ENCODE results near the gene MZF1.
A peak's percentile ranks its signal among the peaks of the same experiment; 100 is the strongest.
"Not testable (repeated sequence)": the region's sequence is repeated elsewhere in the genome, so short reads cannot be mapped to it uniquely, and the experiment has no call there.

MZF1 gene

DNA sequence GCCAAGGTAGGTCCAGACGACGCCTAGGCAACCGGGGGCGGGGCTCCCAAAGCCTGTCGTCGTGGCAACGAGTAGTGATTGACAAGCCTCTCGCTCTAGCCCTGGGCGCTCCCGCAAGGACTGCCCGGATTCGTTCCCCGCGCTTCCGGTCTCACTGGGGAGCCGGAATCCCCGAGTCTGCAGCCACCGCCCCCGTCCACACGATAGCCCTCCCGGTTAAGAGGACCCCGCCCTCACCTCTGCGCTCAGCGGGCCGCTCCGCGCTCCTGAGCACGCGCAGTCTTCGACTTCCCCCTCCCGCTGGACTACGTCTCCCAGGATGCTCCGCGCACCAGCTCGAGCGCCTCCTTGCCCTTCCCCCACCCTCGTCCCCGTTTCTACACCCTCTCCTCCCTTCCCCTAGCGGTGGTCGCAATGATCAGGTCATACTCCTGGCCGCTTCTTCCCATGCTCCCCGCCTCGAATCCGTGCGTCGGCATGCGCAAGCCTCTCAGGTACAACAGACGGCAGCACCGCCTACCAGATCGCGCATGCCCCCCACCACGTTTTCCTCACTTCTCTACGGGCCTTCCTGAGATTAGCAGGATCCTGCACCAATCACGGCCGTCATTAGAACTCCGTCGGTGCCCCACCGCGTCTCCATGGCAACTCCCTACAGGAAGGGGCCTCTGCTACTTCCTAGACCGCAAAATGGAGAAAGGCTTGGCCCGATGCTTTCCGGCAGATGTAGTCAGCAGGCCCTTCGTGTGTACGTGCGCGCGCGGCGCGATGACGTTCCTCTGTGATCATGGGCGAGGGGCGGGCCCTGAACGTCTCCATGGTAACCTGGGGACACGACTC, at the start of gene MZF1:
Gene MZF1, minus strand, starts transcription at position 518 of the 840 bp plus-strand sequence. CDS start 1,946 bp downstream, outside the sequence.
- Mint-ChIP-seq H3K4me3 (peak within 1 kb of the TSS; percentile 87), H3K4me1 (peaks cover 41% of the 10 kb centered on the region), H3K27ac (ENCODE audit: low read depth) (peak within 1 kb of the TSS; percentile 100), H3K27me3 (no peaks in the 10 kb centered on the region), H3K36me3 (ENCODE audit: insufficient read depth) (peaks cover 17% of the 10 kb centered on the region), H3K9me3 (no peaks in the 10 kb centered on the region)
- DNase-seq (ENCODE audit: low spot score in 2 of 2) (peak; percentile 98 to 100), ATAC-seq (replicated peaks; ENCODE audit: extremely low read depth, poor library complexity, severe bottlenecking) (peak; percentile 80)

DNA sequence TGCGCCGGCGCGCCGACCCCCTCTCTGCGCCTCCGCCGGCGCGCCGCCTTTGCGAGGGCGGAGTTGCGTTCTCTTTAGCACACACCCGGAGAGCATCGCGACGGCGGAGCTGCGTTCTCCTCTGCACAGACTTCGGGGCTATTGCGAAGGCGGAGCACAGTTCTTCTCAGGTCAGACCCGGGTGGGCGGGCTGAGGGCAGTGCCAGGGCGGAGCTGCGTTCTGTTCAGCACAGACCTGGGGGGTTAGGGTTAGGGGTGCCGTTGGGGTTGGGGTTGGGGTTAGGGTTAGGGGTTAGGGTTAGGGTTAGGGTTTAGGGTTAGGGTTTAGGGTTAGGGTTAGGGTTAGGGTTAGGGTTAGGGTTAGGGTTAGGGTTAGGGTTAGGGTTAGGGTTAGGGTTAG, 34.1 kb upstream of the MZF1 start:
- not testable (repeated sequence) for H3K27ac Mint-ChIP-seq (ENCODE audit: low read depth); H3K27me3 Mint-ChIP-seq; H3K4me3 Mint-ChIP-seq; H3K4me1 Mint-ChIP-seq; ATAC-seq (replicated peaks; ENCODE audit: extremely low read depth, poor library complexity, severe bottlenecking); H3K9me3 Mint-ChIP-seq; H3K36me3 Mint-ChIP-seq (ENCODE audit: insufficient read depth); DNase-seq (ENCODE audit: low spot score in 2 of 2)

DNA sequence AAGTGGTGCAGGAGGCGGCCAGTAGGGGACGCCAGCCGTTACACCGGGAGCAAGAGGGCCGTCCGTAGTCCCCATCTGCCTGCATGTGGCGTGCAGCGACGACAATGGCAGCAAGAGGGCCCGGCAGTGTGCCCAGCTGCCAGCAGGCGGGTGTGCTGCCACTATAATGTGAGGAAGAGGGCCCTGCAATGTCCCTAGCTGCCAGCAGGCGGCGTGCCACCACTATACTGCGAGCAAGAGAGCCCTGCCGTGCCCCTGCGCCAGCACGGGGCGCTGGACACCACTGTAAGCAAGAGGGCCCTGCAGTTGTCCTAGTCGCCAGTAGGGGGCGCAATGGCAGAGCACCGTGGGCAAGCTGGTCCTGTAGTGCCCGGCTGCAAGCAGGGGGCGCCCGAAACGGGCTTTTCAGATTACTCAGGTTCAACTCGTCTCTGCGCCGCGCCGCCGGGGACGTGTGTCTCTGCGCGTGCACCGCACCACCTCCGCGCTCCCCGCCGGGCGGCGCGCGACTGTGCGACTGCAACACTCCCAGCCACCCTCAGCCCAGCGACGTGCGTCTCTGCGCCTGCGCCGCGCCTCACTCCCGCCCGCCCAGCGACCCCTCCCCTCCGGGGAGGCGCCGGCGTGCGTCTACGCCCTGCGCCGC, 33.2 kb upstream of the MZF1 start:
- H3K27me3 Mint-ChIP-seq; H3K27ac Mint-ChIP-seq (ENCODE audit: low read depth); H3K36me3 Mint-ChIP-seq (ENCODE audit: insufficient read depth); H3K4me1 Mint-ChIP-seq; H3K4me3 Mint-ChIP-seq; ATAC-seq (replicated peaks; ENCODE audit: extremely low read depth, poor library complexity, severe bottlenecking); H3K9me3 Mint-ChIP-seq: not testable (repeated sequence)
- peak in 1 of 2 donors; percentile 12 for DNase-seq (ENCODE audit: low spot score in 2 of 2)

DNA sequence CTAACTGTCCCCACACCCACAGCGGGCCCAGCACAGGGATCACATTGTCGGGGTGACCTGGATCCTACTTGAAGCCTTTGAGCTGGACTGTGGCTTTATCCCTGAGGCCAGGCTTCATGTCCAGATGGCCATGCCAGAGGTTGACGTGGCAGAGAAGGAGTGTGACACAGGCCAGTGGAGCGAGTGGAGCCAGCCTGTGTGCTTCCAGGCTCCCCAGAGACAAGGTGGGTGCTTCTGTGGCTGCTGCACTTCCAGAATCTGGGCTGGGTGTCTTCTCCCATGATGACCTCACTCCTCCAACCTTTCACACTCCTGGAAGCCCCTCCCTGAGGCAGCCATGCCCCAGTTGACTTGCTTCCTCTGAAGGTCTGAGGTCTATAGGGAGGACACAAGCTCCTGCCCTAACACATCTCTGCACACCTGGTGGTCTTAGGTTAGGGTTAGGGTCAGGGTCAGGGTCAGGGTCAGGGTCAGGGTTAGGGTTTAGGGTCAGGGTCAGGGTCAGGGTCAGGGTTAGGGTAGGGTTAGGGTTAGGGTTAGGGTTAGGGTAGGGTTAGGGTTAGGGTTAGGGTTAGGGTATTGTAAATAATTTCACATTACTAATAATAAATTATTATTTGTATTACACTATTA, 13.1 kb upstream of the MZF1 start:
- ATAC-seq (replicated peaks; ENCODE audit: extremely low read depth, poor library complexity, severe bottlenecking) (no peak), DNase-seq (ENCODE audit: low spot score in 2 of 2) (no peak)
- peaks cover 8% of the 10 kb centered on the region for H3K4me1 Mint-ChIP-seq
- no peaks in the 10 kb centered on the region for H3K27me3 Mint-ChIP-seq
- H3K9me3 Mint-ChIP-seq: no peaks in the 10 kb centered on the region
- no peak overlapping the region for H3K4me3 Mint-ChIP-seq
- peaks cover 6% of the 10 kb centered on the region for H3K36me3 Mint-ChIP-seq (ENCODE audit: insufficient read depth)
- H3K27ac Mint-ChIP-seq (ENCODE audit: low read depth): no peak overlapping the region

DNA sequence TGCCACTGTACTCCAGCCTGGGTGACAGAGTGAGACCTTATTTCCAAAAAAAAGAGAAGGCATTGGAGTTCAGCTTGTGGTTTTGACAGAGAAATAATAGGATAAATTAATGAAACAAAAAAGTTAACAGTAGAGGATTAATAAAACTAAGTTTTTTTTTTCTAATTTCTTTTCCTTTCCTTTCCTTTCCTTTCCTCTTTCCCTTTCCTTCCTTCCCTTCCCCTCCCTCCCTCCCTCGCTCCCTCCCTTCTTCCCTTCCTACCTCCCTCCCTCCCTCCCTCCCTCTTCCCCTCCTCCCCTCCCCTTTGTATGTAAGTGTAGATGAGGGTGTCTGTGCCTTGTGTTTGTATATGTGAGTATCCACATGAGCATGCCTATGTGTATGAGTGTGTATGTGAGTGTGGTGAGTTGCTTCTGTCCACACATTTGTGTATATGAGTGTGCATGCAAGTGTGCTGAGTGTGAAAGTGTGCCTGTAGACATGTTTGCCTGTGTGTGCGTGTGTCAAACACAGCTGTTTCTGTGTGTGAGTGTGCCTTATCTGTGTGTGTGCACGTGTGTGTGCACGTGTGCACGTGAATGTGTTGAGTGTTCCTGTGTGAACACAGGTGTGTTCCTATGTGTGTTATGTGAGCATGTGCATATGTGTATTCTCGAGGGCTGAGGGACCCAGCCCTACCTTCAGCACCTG, 12.5 kb upstream of the MZF1 start:
- H3K4me3 Mint-ChIP-seq: no peak overlapping the region
- peaks cover 9% of the 10 kb centered on the region for H3K36me3 Mint-ChIP-seq (ENCODE audit: insufficient read depth)
- ATAC-seq (replicated peaks; ENCODE audit: extremely low read depth, poor library complexity, severe bottlenecking) (no peak), DNase-seq (ENCODE audit: low spot score in 2 of 2) (peak in 1 of 2 donors; percentile 9)
- H3K27me3 Mint-ChIP-seq: no peaks in the 10 kb centered on the region
- H3K27ac Mint-ChIP-seq (ENCODE audit: low read depth): no peak overlapping the region
- H3K9me3 Mint-ChIP-seq: no peaks in the 10 kb centered on the region
- H3K4me1 Mint-ChIP-seq: peaks cover 13% of the 10 kb centered on the region

DNA sequence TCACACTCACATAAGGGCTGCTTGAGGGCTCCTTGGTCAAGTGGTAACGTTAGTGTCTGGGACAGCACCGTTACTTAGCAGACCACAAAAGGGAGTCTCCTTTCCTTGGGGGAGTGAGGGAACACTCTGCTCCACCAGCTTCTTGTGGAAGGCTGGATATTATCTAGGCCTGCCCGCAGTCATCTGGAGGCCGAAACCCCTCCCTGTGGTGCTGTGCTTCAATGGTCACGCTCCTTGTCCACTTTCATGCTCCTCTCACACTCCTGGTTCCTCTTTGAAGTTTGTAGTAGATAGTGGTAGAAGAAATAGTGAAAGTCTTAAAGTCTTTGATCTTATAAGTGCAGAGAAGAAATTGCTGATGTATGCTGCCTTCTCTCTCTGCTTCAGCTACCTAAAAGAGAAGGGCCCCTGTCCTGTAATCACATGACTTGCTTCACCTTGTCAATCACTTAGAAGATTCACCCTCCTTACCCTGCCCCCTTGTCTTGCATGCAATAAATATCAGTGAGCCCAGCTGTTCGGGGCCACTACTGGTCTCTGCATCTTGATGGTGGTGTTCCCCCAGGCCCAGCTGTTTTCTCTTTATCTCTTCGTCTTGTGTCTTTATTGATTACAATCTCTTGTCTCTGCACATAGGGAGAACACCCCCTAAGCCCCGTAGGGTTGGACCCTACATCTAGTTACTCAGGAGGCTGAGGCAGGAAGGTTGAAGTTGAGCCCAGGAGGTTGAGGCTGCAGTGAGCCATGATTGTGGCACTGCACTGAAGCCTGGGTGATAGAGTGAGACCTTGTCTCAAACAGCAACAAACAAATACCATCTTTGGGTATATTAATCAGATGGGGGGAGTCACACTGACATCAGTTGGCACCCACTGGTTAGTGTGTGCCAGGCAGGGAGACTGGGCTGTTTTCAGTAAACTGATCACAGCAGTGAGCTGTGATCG, 11.6 kb upstream of the MZF1 start:
- Mint-ChIP-seq H3K36me3 (ENCODE audit: insufficient read depth) (peaks cover 9% of the 10 kb centered on the region), H3K4me3 (no peak overlapping the region), H3K9me3 (no peaks in the 10 kb centered on the region), H3K4me1 (peaks cover 13% of the 10 kb centered on the region), H3K27me3 (no peaks in the 10 kb centered on the region), H3K27ac (ENCODE audit: low read depth) (no peak overlapping the region)
- ATAC-seq (replicated peaks; ENCODE audit: extremely low read depth, poor library complexity, severe bottlenecking) (no peak), DNase-seq (ENCODE audit: low spot score in 2 of 2) (no peak)

DNA sequence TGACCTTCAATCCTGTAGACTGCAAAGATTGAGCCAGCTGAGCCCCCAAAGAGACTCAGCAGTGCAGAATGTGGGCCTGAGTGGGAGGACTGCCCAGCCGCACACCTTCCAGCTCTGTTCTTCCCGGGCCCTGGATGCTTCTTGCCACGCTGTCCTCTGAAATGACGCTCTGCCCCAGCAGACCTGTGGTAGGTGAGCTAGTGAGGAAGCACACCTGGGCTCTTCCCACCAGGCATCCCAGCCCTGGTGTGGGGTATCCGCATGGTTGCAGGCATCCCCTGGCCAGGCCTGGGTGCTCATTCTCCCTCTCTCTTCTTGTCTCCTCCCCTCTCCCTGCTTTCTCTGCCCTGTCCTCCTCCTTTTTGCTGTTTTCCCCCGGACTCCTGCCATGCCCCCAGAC, 9.8 kb upstream of the MZF1 start:
- Mint-ChIP-seq H3K27me3 (no peaks in the 10 kb centered on the region), H3K4me1 (peaks cover 22% of the 10 kb centered on the region)
- DNase-seq (ENCODE audit: low spot score in 2 of 2): peak in 1 of 2 donors; percentile 11

DNA sequence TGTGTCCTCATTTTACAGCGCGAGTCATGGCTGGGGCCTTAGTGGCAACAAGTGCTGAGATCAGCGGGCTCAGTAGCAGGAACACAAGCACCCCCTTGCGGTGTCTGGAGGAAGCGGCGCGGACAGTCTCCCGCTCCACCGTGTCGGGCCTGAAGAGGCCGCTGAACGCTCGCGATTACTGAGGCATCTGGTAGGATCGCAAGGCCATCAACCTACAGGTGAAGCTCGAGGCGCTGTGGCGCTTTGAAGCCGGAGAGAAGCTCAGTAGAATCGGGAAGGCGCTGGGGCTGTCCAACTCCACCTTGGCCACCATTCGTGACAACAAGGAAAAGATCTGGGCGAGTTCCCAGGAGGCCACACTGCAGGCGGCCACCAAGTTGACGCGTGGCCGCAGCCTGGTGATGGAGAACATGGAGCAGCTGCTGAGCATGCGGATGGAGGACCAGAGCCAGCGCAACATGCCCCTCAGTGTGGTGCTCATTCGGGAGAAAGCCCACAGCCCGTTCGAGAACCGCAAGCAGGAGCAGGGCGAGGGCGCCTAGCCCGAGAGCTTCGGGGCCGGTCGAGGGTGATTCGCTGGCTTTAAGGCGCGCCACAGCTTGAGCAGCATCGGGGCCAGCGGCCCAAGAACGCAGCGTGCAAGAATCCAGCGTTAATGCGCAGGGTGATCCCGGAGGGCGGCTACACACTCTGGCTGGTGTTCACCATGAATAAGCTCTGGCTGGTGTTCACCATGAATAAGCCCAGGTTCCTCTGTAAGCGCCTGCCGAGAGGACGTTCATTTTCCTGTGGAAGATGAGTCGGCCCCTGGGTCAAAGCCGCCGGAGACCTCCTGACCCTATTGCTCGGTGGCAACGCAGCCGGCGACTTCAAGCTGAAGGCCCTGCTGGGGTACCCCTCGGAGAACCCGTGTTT, 8.3 kb upstream of the MZF1 start:
- no peaks in the 10 kb centered on the region for H3K9me3 Mint-ChIP-seq
- peak overlapping the region; percentile 91 for H3K27ac Mint-ChIP-seq (ENCODE audit: low read depth)
- peaks cover 26% of the 10 kb centered on the region for H3K4me1 Mint-ChIP-seq
- no peak overlapping the region for H3K4me3 Mint-ChIP-seq
- peak; percentile 99 for ATAC-seq (replicated peaks; ENCODE audit: extremely low read depth, poor library complexity, severe bottlenecking)
- peak; percentile 89 to 90 for DNase-seq (ENCODE audit: low spot score in 2 of 2)
- H3K36me3 Mint-ChIP-seq (ENCODE audit: insufficient read depth): peaks cover 11% of the 10 kb centered on the region
- no peaks in the 10 kb centered on the region for H3K27me3 Mint-ChIP-seq

More for the DNA sequence above, 9.8 kb upstream of the MZF1 start:
- Mint-ChIP-seq H3K36me3 (ENCODE audit: insufficient read depth) (peaks cover 11% of the 10 kb centered on the region), H3K9me3 (no peaks in the 10 kb centered on the region), H3K4me3 (no peak overlapping the region), H3K27ac (ENCODE audit: low read depth) (no peak overlapping the region)
- ATAC-seq (replicated peaks; ENCODE audit: extremely low read depth, poor library complexity, severe bottlenecking): no peak

DNA sequence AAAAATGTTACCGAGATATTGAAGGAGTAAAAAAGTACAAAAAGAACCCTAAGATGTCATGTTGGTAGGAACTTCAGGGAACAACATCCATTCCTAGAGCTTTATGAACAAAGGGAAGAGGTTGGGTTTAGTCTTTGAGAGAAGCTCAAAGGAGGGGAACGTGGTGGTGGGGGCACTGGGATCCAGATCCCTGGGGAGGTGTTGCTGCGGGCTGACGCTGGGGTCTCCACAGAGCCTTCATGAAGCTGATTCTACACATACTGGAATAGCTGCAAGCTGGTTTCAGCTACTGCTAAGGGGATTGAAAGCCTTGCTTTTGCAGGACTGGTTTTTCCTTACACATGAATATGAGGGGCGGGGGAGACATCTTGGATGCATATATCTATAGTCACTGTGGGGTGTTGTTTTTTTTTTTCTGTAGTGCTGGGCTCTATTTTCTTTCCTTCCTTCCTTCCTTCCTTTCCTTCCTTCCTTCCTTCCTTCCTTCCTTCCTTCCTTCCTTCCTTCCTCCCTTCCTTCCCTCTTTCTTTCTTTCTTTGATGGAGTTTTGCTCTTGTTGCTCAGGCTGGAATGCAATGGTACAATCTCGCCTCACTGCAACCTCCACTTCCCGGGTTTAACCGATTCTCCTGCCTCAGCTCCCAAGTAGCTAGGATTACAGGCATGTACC, 6.5 kb upstream of the MZF1 start:
- H3K4me1 Mint-ChIP-seq: peaks cover 27% of the 10 kb centered on the region
- H3K9me3 Mint-ChIP-seq: no peaks in the 10 kb centered on the region
- ATAC-seq (replicated peaks; ENCODE audit: extremely low read depth, poor library complexity, severe bottlenecking) (no peak), DNase-seq (ENCODE audit: low spot score in 2 of 2) (no peak)
- H3K27ac Mint-ChIP-seq (ENCODE audit: low read depth): no peak overlapping the region
- no peaks in the 10 kb centered on the region for H3K27me3 Mint-ChIP-seq
- H3K4me3 Mint-ChIP-seq: no peak overlapping the region
- peaks cover 18% of the 10 kb centered on the region for H3K36me3 Mint-ChIP-seq (ENCODE audit: insufficient read depth)

DNA sequence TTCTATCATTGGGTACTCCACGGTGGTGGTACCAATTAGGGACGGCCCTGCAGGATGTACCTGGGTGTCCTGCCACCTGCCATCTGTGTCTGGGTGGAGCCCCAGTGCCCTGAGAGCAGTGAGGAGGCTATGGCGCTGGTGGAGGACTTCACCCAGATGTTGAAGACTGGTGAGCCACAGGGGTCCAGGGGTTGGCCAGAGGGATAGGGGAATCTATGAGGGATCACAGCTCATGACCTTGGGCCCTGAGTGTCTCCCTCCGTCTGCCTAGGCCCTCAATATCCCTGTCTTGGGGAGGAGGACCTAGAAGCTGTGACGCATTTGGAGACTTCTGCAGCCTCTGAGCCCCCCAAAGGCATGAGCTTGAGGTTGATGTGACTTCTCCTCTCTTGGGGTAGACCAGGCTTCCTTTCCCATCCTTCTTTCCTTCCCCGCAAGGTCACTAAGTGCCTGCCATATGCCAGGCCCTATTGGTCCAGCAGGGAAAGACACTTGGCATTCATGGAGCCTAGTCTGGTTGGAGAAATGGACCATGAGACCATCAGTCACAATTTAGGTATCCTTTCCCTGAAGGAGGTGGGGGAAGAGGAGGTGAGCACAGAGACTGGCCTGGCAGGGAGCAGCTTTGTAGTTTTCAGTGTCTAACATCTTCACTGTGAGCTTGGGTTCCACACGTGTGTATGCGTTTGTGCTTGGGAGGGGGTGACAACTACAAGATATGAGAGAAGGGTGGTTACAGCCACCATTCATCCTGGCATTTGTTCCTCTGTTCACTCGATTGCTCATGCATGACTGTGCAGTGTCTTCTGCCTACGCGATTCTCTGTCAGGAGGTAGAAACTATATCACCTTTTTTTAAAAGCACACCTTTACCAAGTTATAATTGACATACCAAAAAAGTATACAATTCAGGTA, 5.1 kb upstream of the MZF1 start:
- Mint-ChIP-seq H3K9me3 (no peaks in the 10 kb centered on the region), H3K36me3 (ENCODE audit: insufficient read depth) (peaks cover 22% of the 10 kb centered on the region), H3K27ac (ENCODE audit: low read depth) (peak overlapping the region; percentile 79), H3K4me3 (no peak overlapping the region), H3K27me3 (no peaks in the 10 kb centered on the region), H3K4me1 (peaks cover 37% of the 10 kb centered on the region)
- peak; percentile 7 to 10 for DNase-seq (ENCODE audit: low spot score in 2 of 2)
- ATAC-seq (replicated peaks; ENCODE audit: extremely low read depth, poor library complexity, severe bottlenecking): no peak
